HFFc6 (cell line): ENCODE measurements around the gene ADRM1. TPM values are rescaled to one million over a fixed set of nuclear protein-coding genes. Genes with fewer than 3 reads are reported as not detected.

Experiments
- DNase-seq: peaks from one replicate; pipeline ENCODE4 v3.0.0-alpha.2; 2018
- H3K27ac Mint-ChIP-seq: 2 replicates; pipeline ENCODE4 v1.8.0; 2020; ENCODE audit warnings: mild to moderate bottlenecking, mixed read lengths
- H3K27me3 Mint-ChIP-seq: 2 replicates; pipeline ENCODE4 v1.8.0; 2021; ENCODE audit warnings: mild to moderate bottlenecking, moderate library complexity, mixed read lengths; ENCODE audit not compliant: insufficient read depth
- H3K36me3 Mint-ChIP-seq: 2 replicates; pipeline ENCODE4 v1.8.0; 2021; ENCODE audit warnings: low read depth, mixed read lengths
- H3K4me1 Mint-ChIP-seq: 2 replicates; pipeline ENCODE4 v1.8.0; 2020; ENCODE audit warnings: low read depth, mixed read lengths
- H3K4me3 Mint-ChIP-seq: 2 replicates; pipeline ENCODE4 v1.8.0; 2020; ENCODE audit warnings: mild to moderate bottlenecking, moderate library complexity, mixed read lengths
- H3K9me3 Mint-ChIP-seq: 2 replicates; pipeline ENCODE4 v1.8.0; 2020; ENCODE audit warnings: mild to moderate bottlenecking, mixed read lengths
- total RNA-seq, 6 experiments: library from RNA; stranded (reverse); fragmentation: NEBNext Ultra II Directional; extraction: Animal tissue kit (Norgen Biotek cat#: 25700); gene quantifications; 2 replicates in 1 of 6; 3 replicates in 5 of 6; pipeline ENCODE4 v1.2.3, GENCODE V29; 2021
- TF ChIP-seq, protein P1 (sequence below): fragments of 200-600 bp; sonication (generic); IDR thresholded peaks from 2 replicates; pipeline ENCODE4 v1.5.0; 2021; ENCODE audit warnings: antibody characterized with exemption, mild to moderate bottlenecking

ADRM1 gene
- total RNA-seq, 6 experiments from 2014 or later, result 126 to 133 (median 129) TPM

DNA sequence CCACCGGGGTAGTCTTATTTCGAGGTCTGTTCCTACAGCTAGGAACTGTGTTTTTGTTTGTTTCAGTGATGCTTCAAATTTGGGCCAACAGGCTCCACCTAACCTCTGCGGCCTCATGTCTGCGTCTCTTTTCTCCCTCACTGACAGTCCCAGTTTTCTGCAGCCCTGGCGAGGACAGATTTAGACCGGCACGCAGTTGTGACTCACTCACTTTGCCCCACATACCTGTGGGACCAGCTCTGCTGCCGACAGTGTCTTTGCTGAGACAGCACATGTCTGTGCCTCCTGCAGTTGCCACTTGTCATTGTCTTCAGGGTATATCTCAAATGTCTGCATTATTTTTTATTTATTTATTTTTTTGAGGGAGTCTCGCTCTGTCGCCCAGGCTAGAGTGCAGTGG is 35.3 kb upstream of the ADRM1 start:
- peaks cover 14% of the 10 kb centered on the region for H3K36me3 Mint-ChIP-seq
- no peaks in the 10 kb centered on the region; the same call in 1 of the 2 replicates for H3K27me3 Mint-ChIP-seq
- no peak overlapping the region for H3K4me3 Mint-ChIP-seq
- TF ChIP-seq, protein P1, sequence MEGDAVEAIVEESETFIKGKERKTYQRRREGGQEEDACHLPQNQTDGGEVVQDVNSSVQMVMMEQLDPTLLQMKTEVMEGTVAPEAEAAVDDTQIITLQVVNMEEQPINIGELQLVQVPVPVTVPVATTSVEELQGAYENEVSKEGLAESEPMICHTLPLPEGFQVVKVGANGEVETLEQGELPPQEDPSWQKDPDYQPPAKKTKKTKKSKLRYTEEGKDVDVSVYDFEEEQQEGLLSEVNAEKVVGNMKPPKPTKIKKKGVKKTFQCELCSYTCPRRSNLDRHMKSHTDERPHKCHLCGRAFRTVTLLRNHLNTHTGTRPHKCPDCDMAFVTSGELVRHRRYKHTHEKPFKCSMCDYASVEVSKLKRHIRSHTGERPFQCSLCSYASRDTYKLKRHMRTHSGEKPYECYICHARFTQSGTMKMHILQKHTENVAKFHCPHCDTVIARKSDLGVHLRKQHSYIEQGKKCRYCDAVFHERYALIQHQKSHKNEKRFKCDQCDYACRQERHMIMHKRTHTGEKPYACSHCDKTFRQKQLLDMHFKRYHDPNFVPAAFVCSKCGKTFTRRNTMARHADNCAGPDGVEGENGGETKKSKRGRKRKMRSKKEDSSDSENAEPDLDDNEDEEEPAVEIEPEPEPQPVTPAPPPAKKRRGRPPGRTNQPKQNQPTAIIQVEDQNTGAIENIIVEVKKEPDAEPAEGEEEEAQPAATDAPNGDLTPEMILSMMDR, result no peak
- H3K9me3 Mint-ChIP-seq, result peaks cover 9% of the 10 kb centered on the region
- no peak for DNase-seq
- no peaks in the 10 kb centered on the region for H3K4me1 Mint-ChIP-seq
- H3K27ac Mint-ChIP-seq, result no peak overlapping the region

DNA sequence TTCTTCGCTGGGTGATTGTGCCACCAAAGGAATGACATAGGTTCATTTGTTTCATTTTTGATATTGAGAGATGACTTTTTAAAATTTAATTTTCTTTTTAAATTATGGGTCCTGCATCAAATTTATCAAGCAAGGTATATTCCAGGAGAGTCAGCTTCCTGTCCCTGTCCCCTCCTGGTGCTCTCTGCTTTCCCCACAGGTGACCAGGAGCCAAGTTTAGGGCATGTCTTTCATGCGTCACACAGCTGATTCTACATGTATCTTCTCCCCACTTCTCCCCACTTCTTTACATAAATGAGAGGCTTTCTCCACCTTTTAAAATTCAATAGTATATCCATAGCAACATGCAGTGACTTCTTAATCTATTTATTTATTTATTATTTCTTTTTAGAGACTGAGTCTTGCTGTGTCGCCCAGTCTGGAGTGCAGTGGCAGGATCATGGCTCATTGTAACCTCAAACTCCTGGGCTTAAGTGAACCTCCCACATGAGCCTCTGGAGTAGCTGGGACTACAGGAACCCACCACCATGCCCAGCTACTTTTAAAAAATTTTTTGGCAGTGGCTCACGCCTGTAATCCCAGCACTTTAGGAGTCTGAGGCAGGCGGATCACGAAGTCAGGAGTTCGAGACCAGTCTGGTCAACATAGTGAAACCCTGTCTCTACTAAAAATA is 34.4 kb upstream of the ADRM1 start:
- Mint-ChIP-seq H3K4me1 (no peaks in the 10 kb centered on the region), H3K4me3 (no peak overlapping the region), H3K9me3 (peaks cover 9% of the 10 kb centered on the region), H3K27me3 (no peaks in the 10 kb centered on the region; the same call in 1 of the 2 replicates), H3K36me3 (peaks cover 14% of the 10 kb centered on the region), H3K27ac (no peak overlapping the region)
- no peak for DNase-seq
- TF ChIP-seq, protein P1, result no peak

DNA sequence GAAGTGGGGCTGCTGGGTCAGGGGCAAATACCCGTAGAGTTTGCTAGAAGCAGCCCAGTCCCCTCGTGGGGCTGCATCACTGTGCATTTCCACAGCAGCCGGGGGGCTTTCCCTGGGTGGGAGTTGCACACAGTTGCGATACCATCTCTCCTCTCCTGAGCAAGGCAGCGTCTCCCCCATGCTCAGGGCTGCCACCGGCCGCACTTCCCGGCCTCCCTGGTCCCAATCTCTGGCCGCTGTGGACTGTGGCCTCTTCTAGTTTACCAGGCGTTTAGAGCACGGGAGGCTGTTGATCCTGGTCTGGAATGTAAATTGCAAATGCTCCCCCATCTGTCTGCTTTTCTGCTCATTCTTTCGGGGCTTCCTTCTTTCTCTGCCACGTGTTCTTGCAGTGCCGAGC is 33.4 kb upstream of the ADRM1 start:
- Mint-ChIP-seq H3K36me3 (peaks cover 13% of the 10 kb centered on the region), H3K9me3 (peaks cover 9% of the 10 kb centered on the region), H3K4me1 (no peaks in the 10 kb centered on the region), H3K27ac (no peak overlapping the region; the same call in 1 of the 2 replicates), H3K27me3 (no peaks in the 10 kb centered on the region; the same call in 1 of the 2 replicates), H3K4me3 (no peak overlapping the region)
- no peak for DNase-seq
- TF ChIP-seq, protein P1, result no peak

DNA sequence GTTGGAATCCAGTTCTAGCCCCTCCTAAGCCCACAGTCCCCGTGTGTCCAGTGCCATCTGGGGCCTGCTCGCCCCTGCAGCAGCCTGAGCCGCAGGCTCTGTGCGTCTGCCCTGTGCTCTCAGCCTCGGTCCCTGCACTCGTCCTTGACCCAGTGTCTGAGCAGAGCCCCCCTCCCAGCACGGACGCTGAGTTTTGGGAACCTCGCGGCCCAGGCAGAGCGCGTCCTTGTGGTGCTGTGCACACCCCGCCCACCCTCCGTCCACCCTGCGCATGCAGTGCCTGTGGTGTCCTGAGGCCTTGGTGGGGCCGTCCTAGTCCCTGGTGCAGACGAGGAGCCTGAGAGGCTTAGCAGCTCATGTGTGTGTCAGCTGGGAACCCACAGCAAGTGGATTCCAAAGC is 32.9 kb upstream of the ADRM1 start:
- Mint-ChIP-seq H3K9me3 (peaks cover 5% of the 10 kb centered on the region), H3K36me3 (peaks cover 9% of the 10 kb centered on the region)
- DNase-seq, result no peak

DNA sequence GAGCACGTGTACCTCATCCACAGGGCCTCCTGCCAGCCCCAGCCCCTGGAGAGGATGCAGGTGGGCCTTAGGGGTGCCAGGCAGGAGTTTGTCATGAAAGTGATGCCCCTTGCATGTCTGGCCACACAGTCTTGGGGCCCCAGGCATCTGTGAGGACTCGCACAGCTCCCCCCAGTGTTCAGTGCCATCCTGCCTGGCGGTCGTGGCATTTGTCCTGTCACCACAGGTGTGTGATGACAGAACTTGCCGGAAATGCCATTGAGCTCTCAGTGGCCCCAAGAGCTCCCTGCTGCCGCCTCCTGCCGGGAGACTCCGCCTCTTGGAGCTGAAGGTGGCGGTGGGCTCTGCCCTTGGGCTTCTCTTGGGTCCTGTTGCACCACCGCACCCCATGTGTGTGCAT is 30.6 kb upstream of the ADRM1 start:
- TF ChIP-seq, protein P1, result no peak
- no peaks in the 10 kb centered on the region for H3K4me1 Mint-ChIP-seq
- H3K4me3 Mint-ChIP-seq, result no peak overlapping the region
- no peaks in the 10 kb centered on the region; the same call in 1 of the 2 replicates for H3K27me3 Mint-ChIP-seq
- H3K9me3 Mint-ChIP-seq, result no peaks in the 10 kb centered on the region
- no peak for DNase-seq
- H3K36me3 Mint-ChIP-seq, result peaks cover 9% of the 10 kb centered on the region; the same call in 1 of the 2 replicates
- no peak overlapping the region for H3K27ac Mint-ChIP-seq

More for the DNA sequence above, 32.9 kb upstream of the ADRM1 start:
- Mint-ChIP-seq H3K27ac (no peak overlapping the region), H3K4me1 (no peaks in the 10 kb centered on the region), H3K4me3 (no peak overlapping the region), H3K27me3 (no peaks in the 10 kb centered on the region; the same call in 1 of the 2 replicates)
- TF ChIP-seq, protein P1, result no peak
